ENCODE data around the gene MACROD2.

MACROD2 gene

DNA sequence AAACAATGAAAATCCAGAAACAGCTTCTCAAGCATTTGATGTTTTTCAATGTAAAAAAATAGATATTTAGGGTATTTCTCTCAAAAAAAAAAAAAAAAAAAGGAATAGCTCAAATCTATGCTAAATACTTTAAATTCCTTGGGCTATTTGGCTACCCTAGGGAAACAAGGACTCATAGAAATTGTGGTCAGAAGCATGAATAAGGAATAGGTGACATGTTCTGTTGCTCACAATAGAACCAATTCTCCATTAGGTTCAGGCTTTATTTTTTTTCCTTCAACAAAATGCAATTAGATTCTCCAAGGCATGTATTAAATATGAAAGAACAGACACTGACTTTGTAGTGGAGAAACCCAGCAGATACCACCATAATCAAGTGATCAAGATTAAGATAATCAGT is 1246.4 kb downstream of the MACROD2 start (continued):
- TF ChIP-seq, protein P1, sequence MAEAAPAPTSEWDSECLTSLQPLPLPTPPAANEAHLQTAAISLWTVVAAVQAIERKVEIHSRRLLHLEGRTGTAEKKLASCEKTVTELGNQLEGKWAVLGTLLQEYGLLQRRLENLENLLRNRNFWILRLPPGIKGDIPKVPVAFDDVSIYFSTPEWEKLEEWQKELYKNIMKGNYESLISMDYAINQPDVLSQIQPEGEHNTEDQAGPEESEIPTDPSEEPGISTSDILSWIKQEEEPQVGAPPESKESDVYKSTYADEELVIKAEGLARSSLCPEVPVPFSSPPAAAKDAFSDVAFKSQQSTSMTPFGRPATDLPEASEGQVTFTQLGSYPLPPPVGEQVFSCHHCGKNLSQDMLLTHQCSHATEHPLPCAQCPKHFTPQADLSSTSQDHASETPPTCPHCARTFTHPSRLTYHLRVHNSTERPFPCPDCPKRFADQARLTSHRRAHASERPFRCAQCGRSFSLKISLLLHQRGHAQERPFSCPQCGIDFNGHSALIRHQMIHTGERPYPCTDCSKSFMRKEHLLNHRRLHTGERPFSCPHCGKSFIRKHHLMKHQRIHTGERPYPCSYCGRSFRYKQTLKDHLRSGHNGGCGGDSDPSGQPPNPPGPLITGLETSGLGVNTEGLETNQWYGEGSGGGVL (tag by site-specific recombination; IDR thresholded peaks at IDR 0.05), result no peak
- no peak for TF ChIP-seq HOXD13 (CRISPR knock-in tag; IDR thresholded peaks at IDR 0.05; ENCODE audit: borderline replicate concordance)
- no peak for TF ChIP-seq ZNF311 (tag by site-specific recombination; IDR thresholded peaks at IDR 0.05; ENCODE audit: borderline replicate concordance)
- TF ChIP-seq ZNF548 (tag by site-specific recombination; IDR thresholded peaks at IDR 0.05), result no peak
- TF ChIP-seq, protein P2, sequence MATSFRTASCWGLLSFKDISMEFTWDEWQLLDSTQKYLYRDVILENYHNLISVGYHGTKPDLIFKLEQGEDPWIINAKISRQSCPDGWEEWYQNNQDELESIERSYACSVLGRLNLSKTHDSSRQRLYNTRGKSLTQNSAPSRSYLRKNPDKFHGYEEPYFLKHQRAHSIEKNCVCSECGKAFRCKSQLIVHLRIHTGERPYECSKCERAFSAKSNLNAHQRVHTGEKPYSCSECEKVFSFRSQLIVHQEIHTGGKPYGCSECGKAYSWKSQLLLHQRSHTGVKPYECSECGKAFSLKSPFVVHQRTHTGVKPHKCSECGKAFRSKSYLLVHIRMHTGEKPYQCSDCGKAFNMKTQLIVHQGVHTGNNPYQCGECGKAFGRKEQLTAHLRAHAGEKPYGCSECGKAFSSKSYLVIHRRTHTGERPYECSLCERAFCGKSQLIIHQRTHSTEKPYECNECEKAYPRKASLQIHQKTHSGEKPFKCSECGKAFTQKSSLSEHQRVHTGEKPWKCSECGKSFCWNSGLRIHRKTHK (tag by site-specific recombination; IDR thresholded peaks at IDR 0.05), result no peak
- TF ChIP-seq ZNF335 (tag by site-specific recombination; conservative IDR thresholded peaks at IDR 0.05), result no peak
- TF ChIP-seq ZNF558 (tag by site-specific recombination; IDR thresholded peaks at IDR 0.05), result no peak
- TF ChIP-seq ZBTB48 (tag by site-specific recombination; IDR thresholded peaks at IDR 0.05), result no peak
- TF ChIP-seq KLF8 (tag by site-specific recombination; IDR thresholded peaks at IDR 0.05), result no peak
- TF ChIP-seq ZNF324 (tag by site-specific recombination; IDR thresholded peaks at IDR 0.05), result no peak

DNA sequence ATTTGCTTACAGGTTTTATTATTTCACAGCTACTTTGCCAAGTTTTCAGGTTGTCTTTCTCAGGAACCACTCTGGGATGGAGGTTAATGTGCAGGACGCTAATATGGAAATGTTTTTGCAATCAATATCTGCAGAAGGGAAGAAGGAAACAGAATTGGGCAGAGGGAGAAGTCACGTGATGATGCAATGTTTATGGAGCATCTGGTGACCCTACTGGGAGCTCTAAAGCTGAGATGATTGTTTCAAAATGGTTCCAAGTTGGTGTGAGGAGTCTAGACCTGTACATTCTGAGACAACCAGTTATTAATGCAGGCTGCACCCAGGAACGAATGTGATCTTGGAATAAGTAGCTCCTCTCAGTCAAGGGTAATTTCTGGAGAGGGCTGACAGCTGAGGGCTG is 1247.5 kb downstream of the MACROD2 start:
- H3K27ac ChIP-seq (ENCODE audit: extremely low read depth, low read depth, low read length), result no peak overlapping the region
- TF ChIP-seq ZFP41 (tag by site-specific recombination; IDR thresholded peaks at IDR 0.05; ENCODE audit: borderline replicate concordance), result no peak
- TF ChIP-seq, protein P3, sequence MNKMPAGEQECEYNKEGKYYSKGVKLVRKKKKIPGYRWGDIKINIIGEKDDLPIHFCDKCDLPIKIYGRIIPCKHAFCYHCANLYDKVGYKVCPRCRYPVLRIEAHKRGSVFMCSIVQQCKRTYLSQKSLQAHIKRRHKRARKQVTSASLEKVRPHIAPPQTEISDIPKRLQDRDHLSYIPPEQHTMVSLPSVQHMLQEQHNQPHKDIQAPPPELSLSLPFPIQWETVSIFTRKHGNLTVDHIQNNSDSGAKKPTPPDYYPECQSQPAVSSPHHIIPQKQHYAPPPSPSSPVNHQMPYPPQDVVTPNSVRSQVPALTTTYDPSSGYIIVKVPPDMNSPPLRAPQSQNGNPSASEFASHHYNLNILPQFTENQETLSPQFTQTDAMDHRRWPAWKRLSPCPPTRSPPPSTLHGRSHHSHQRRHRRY (tag by site-specific recombination; IDR thresholded peaks at IDR 0.05), result no peak
- TF ChIP-seq, protein P4, sequence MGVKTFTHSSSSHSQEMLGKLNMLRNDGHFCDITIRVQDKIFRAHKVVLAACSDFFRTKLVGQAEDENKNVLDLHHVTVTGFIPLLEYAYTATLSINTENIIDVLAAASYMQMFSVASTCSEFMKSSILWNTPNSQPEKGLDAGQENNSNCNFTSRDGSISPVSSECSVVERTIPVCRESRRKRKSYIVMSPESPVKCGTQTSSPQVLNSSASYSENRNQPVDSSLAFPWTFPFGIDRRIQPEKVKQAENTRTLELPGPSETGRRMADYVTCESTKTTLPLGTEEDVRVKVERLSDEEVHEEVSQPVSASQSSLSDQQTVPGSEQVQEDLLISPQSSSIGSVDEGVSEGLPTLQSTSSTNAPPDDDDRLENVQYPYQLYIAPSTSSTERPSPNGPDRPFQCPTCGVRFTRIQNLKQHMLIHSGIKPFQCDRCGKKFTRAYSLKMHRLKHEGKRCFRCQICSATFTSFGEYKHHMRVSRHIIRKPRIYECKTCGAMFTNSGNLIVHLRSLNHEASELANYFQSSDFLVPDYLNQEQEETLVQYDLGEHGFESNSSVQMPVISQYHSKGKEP (tag by site-specific recombination; IDR thresholded peaks at IDR 0.05), result no peak
- TF ChIP-seq ZNF777 (tag by site-specific recombination; IDR thresholded peaks at IDR 0.05; ENCODE audit: borderline replicate concordance), result no peak
- TF ChIP-seq ZNF433 (tag by site-specific recombination; IDR thresholded peaks at IDR 0.05; ENCODE audit: low read depth), result no peak
- TF ChIP-seq SCRT1 (tag by site-specific recombination; IDR thresholded peaks at IDR 0.05; ENCODE audit: borderline replicate concordance), result no peak
- no peak for TF ChIP-seq ZNF548 (tag by site-specific recombination; IDR thresholded peaks at IDR 0.05)
- TF ChIP-seq BCL11A (tag by site-specific recombination; IDR thresholded peaks at IDR 0.05; ENCODE audit: low read depth), result no peak
- TF ChIP-seq, protein P5, sequence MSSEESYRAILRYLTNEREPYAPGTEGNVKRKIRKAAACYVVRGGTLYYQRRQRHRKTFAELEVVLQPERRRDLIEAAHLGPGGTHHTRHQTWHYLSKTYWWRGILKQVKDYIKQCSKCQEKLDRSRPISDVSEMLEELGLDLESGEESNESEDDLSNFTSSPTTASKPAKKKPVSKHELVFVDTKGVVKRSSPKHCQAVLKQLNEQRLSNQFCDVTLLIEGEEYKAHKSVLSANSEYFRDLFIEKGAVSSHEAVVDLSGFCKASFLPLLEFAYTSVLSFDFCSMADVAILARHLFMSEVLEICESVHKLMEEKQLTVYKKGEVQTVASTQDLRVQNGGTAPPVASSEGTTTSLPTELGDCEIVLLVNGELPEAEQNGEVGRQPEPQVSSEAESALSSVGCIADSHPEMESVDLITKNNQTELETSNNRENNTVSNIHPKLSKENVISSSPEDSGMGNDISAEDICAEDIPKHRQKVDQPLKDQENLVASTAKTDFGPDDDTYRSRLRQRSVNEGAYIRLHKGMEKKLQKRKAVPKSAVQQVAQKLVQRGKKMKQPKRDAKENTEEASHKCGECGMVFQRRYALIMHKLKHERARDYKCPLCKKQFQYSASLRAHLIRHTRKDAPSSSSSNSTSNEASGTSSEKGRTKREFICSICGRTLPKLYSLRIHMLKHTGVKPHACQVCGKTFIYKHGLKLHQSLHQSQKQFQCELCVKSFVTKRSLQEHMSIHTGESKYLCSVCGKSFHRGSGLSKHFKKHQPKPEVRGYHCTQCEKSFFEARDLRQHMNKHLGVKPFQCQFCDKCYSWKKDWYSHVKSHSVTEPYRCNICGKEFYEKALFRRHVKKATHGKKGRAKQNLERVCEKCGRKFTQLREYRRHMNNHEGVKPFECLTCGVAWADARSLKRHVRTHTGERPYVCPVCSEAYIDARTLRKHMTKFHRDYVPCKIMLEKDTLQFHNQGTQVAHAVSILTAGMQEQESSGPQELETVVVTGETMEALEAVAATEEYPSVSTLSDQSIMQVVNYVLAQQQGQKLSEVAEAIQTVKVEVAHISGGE (tag by site-specific recombination; conservative IDR thresholded peaks at IDR 0.05; ENCODE audit: low read depth), result no peak
- TF ChIP-seq ZNF560 (tag by site-specific recombination; IDR thresholded peaks at IDR 0.05; ENCODE audit: borderline replicate concordance), result no peak
- TF ChIP-seq ZFHX2 (tag by site-specific recombination; conservative IDR thresholded peaks at IDR 0.05), result no peak
- TF ChIP-seq ZNF121 (tag by site-specific recombination; IDR thresholded peaks at IDR 0.05), result no peak
- TF ChIP-seq, protein P6, sequence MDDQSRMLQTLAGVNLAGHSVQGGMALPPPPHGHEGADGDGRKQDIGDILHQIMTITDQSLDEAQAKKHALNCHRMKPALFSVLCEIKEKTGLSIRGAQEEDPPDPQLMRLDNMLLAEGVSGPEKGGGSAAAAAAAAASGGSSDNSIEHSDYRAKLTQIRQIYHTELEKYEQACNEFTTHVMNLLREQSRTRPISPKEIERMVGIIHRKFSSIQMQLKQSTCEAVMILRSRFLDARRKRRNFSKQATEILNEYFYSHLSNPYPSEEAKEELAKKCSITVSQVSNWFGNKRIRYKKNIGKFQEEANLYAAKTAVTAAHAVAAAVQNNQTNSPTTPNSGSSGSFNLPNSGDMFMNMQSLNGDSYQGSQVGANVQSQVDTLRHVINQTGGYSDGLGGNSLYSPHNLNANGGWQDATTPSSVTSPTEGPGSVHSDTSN (CRISPR knock-in tag; IDR thresholded peaks at IDR 0.05), result no peak
- TF ChIP-seq ZNF776 (tag by site-specific recombination; IDR thresholded peaks at IDR 0.05; ENCODE audit: borderline replicate concordance), result no peak
- no peak for TF ChIP-seq KLF1 (tag by site-specific recombination; IDR thresholded peaks at IDR 0.05)
- no peak for TF ChIP-seq ZNF302 (tag by site-specific recombination; IDR thresholded peaks at IDR 0.05; ENCODE audit: low read depth)
- TF ChIP-seq, protein P7, sequence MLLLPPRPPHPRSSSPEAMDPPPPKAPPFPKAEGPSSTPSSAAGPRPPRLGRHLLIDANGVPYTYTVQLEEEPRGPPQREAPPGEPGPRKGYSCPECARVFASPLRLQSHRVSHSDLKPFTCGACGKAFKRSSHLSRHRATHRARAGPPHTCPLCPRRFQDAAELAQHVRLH (tag by site-specific recombination; IDR thresholded peaks at IDR 0.05), result no peak
- no peak for TF ChIP-seq BCL11B (tag by site-specific recombination; IDR thresholded peaks at IDR 0.05; ENCODE audit: low read depth)

More for the DNA sequence above, 1247.5 kb downstream of the MACROD2 start:
- H3K4me1 ChIP-seq (ENCODE audit: control insufficient read depth, insufficient read depth, low read length), result no peaks in the 10 kb centered on the region
- H3K9me3 ChIP-seq (ENCODE audit: control insufficient read depth, insufficient read depth, low read depth, low read length), result no peaks in the 10 kb centered on the region
- no peaks in the 10 kb centered on the region for H3K36me3 ChIP-seq (ENCODE audit: control insufficient read depth in 2 of 2, insufficient read depth in 1 of 2, low read length in 2 of 2)
- H3K4me3 ChIP-seq (ENCODE audit: low read depth, low read length), result no peak overlapping the region
- POLR2A ChIA-PET, result no interaction called here
- CTCF ChIA-PET, result interaction anchor here (0.6 kb wide), 2 partner anchors 284 to 1519 kb away, joined by 3 to 4 read pairs; no protein-coding TSS in a partner anchor
